ENCODE results near the gene NDUFA7.
A peak's percentile ranks its signal among the peaks of the same experiment; 100 is the strongest.
"Not testable (repeated sequence)": the region's sequence is repeated elsewhere in the genome, so short reads cannot be mapped to it uniquely, and the experiment has no call there.

The NDUFA7 gene

GRCh38 chr19:8342316-8342683 lies 21.1 kb upstream of the NDUFA7 start:
- no peak for DNase-seq (ENCODE audit: low read depth in 2 of 2)

GRCh38 chr19:8341504-8341903 lies 20.3 kb upstream of the NDUFA7 start:
- DNase-seq (ENCODE audit: low read depth in 2 of 2), result not testable (repeated sequence)

- no peak for DNase-seq (ENCODE audit: low read depth in 2 of 2)
Measured at GRCh38 chr19:8340341-8341096, 19.3 kb upstream of the NDUFA7 start.

- DNase-seq (ENCODE audit: low read depth in 2 of 2), result no peak
Measured at GRCh38 chr19:8338835-8339234, 17.7 kb upstream of the NDUFA7 start.

GRCh38 chr19:8337728-8338127 lies 16.6 kb upstream of the NDUFA7 start:
- DNase-seq (ENCODE audit: low read depth in 2 of 2), result no peak

GRCh38 chr19:8336660-8337059 lies 15.5 kb upstream of the NDUFA7 start:
- no peak for DNase-seq (ENCODE audit: low read depth in 2 of 2)

GRCh38 chr19:8336072-8336569 lies 14.9 kb upstream of the NDUFA7 start:
- DNase-seq (ENCODE audit: low read depth in 2 of 2), result no peak

- DNase-seq (ENCODE audit: low read depth in 2 of 2), result no peak
Measured at GRCh38 chr19:8335343-8336071, 14.3 kb upstream of the NDUFA7 start.

- DNase-seq (ENCODE audit: low read depth in 2 of 2), result no peak
Measured at GRCh38 chr19:8334458-8335342, 13.5 kb upstream of the NDUFA7 start.

GRCh38 chr19:8333767-8334457 lies 12.7 kb upstream of the NDUFA7 start:
- no peak for DNase-seq (ENCODE audit: low read depth in 2 of 2)

- DNase-seq (ENCODE audit: low read depth in 2 of 2), result no peak
Measured at GRCh38 chr19:8332976-8333766, 12.0 kb upstream of the NDUFA7 start.

- DNase-seq (ENCODE audit: low read depth in 2 of 2), result no peak
Measured at GRCh38 chr19:8331263-8331845, 10.2 kb upstream of the NDUFA7 start.

- no peak for DNase-seq (ENCODE audit: low read depth in 2 of 2)
Measured at GRCh38 chr19:8329996-8330395, 8.8 kb upstream of the NDUFA7 start.

- no peak for DNase-seq (ENCODE audit: low read depth in 2 of 2)
Measured at GRCh38 chr19:8325454-8325853, 4.3 kb upstream of the NDUFA7 start.

GRCh38 chr19:8324186-8325050 lies 3.2 kb upstream of the NDUFA7 start:
- DNase-seq (ENCODE audit: low read depth in 2 of 2), result peak in 1 of 2 donors; percentile 17

- DNase-seq (ENCODE audit: low read depth in 2 of 2), result no peak
Measured at GRCh38 chr19:8323781-8324185, 2.6 kb upstream of the NDUFA7 start.

GRCh38 chr19:8322638-8322997 lies 1.4 kb upstream of the NDUFA7 start:
- DNase-seq (ENCODE audit: low read depth in 2 of 2), result no peak

- no peak for DNase-seq (ENCODE audit: low read depth in 2 of 2)
Measured at GRCh38 chr19:8321986-8322637, 937 bp upstream of the NDUFA7 start.

- DNase-seq (ENCODE audit: low read depth in 2 of 2), result no peak
Measured at GRCh38 chr19:8320564-8321066, 560 bp downstream of the NDUFA7 start.
